ENCODE results near the gene DMAP1. TPM values are rescaled to one million over a fixed set of nuclear protein-coding genes. Genes with fewer than 3 reads are reported as not detected.

DMAP1 gene
- total RNA-seq, 1 experiment from 2014 or later: 16.6 TPM

DNA sequence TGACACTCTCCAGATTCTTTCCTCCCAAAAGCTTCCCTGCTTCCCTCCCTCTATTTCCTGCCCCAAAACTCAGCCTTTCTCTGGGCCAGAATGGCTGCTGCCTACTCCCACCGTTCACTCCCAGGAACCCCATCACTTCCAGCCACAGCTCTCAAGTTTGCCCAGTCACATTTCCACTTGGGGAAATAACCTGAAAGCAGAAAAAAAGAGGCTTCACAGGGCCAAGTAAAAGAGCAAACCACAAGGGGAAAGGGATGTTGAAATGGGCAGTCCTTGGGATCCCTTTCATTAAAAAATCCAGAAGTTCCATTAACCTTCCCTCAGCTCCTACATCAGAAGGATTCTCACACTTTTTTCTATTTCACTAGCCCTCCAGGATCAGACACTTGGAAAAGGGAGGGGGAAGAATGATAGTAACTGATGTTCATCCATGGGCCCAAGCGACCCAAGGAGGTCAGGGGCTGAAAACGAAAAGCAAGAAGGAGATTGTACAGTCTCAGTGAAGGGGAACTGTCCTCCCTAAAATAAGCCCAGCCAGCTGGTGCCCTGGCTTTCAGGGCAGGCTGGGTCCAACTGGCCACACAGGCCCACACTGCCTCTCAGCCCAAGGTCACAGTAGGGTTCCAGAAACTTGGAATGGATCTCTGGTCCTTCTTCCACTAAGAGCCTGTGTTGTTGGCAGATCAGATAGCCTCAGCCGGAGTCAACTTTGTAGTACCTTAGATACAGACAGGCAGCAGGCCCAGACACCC lies 49.7 kb downstream of the DMAP1 start:
- H3K9ac ChIP-seq (ENCODE audit: low read length): no peak overlapping the region
- no peak for DNase-seq
- H3K9me3 ChIP-seq (ENCODE audit: low read length): no peaks in the 10 kb centered on the region
- no peaks in the 10 kb centered on the region for H3K9me2 ChIP-seq (replicated peaks; ENCODE audit: insufficient read depth, low read length)
- no peaks in the 10 kb centered on the region for H3K27me3 ChIP-seq (ENCODE audit: low read length)
- H3K4me3 ChIP-seq (ENCODE audit: low read length): no peak overlapping the region
- H3K4me1 ChIP-seq (ENCODE audit: low read length): peaks cover 47% of the 10 kb centered on the region
- H3K79me2 ChIP-seq (ENCODE audit: low read length): peaks cover 28% of the 10 kb centered on the region
- H4K20me1 ChIP-seq (ENCODE audit: insufficient read depth, low read depth, low read length): no peaks in the 10 kb centered on the region
- H3K4me2 ChIP-seq (ENCODE audit: low read depth, low read length, poor library complexity, severe bottlenecking): no peak overlapping the region
- H3K36me3 ChIP-seq (ENCODE audit: insufficient read depth, low read length): no peaks in the 10 kb centered on the region
- H3K27ac ChIP-seq (ENCODE audit: low read length): no peak overlapping the region
- H2AFZ ChIP-seq (ENCODE audit: low read length): no peak overlapping the region

DNA sequence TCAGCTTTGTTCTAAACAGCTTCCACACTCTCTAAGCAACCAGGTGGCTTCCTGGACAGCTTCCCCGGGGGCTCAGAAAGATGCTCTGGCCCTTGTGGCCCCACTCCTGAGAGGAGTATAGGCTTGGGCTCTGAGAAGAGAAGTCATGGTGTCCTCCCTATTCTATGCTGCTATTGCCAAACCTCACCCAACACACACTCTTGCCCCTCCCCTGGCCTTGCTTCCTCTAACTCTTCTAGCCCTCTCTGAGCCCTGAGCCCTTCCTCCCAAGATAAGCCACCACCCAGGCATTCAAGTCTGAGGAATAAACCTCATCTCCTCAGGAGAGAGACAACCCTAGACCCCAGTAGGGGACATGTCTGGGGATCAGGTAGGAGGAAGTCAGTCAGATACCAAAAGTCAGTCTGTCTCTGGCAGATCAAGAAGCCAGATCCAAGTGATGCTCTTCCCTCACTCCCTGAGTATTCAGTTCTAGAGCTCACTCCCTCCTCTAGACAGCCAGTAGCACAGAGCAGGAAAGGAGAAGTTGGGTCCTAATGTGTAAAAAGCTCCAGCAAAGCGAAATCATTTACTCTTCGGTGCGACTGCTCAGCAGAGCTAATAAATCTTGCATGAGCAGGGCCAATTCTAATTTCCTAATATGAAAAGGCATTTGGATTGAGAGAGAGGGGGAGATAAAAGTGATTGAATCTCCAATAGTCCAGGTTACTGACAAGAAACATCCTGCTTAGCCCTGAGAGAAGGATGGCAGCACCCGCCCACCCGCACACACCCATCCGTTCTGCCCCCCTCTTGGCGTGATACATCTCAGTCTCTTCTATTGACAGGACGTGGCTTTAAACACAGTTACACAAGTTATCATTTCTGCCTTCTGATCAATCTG lies 50.5 kb downstream of the DMAP1 start:
- peaks cover 47% of the 10 kb centered on the region for H3K4me1 ChIP-seq (ENCODE audit: low read length)
- no peak overlapping the region for H3K4me3 ChIP-seq (ENCODE audit: low read length)
- DNase-seq: peak; percentile 51
- H3K36me3 ChIP-seq (ENCODE audit: insufficient read depth, low read length): no peaks in the 10 kb centered on the region
- no peak overlapping the region for H2AFZ ChIP-seq (ENCODE audit: low read length)
- no peaks in the 10 kb centered on the region for H4K20me1 ChIP-seq (ENCODE audit: insufficient read depth, low read depth, low read length)
- H3K79me2 ChIP-seq (ENCODE audit: low read length): peaks cover 32% of the 10 kb centered on the region
- H3K9me3 ChIP-seq (ENCODE audit: low read length): no peaks in the 10 kb centered on the region
- H3K27me3 ChIP-seq (ENCODE audit: low read length): no peaks in the 10 kb centered on the region
- no peak overlapping the region for H3K9ac ChIP-seq (ENCODE audit: low read length)
- H3K4me2 ChIP-seq (ENCODE audit: low read depth, low read length, poor library complexity, severe bottlenecking): no peak overlapping the region
- no peaks in the 10 kb centered on the region for H3K9me2 ChIP-seq (replicated peaks; ENCODE audit: insufficient read depth, low read length)
- no peak overlapping the region for H3K27ac ChIP-seq (ENCODE audit: low read length)

GRCh38 chr1:44264451-44264771 lies 51.1 kb downstream of the DMAP1 start:
- peaks cover 35% of the 10 kb centered on the region for H3K79me2 ChIP-seq (ENCODE audit: low read length)
- peaks cover 49% of the 10 kb centered on the region for H3K4me1 ChIP-seq (ENCODE audit: low read length)
- H3K9ac ChIP-seq (ENCODE audit: low read length): no peak overlapping the region
- H3K27me3 ChIP-seq (ENCODE audit: low read length): no peaks in the 10 kb centered on the region
- H3K9me3 ChIP-seq (ENCODE audit: low read length): no peaks in the 10 kb centered on the region
- no peaks in the 10 kb centered on the region for H4K20me1 ChIP-seq (ENCODE audit: insufficient read depth, low read depth, low read length)
- H3K36me3 ChIP-seq (ENCODE audit: insufficient read depth, low read length): no peaks in the 10 kb centered on the region
- no peaks in the 10 kb centered on the region for H3K9me2 ChIP-seq (replicated peaks; ENCODE audit: insufficient read depth, low read length)
- H2AFZ ChIP-seq (ENCODE audit: low read length): no peak overlapping the region
- DNase-seq: no peak
- H3K27ac ChIP-seq (ENCODE audit: low read length): no peak overlapping the region
- H3K4me3 ChIP-seq (ENCODE audit: low read length): no peak overlapping the region
- H3K4me2 ChIP-seq (ENCODE audit: low read depth, low read length, poor library complexity, severe bottlenecking): no peak overlapping the region

GRCh38 chr1:44265656-44266358 lies 52.5 kb downstream of the DMAP1 start:
- H3K9ac ChIP-seq (ENCODE audit: low read length): no peak overlapping the region
- H3K79me2 ChIP-seq (ENCODE audit: low read length): peaks cover 38% of the 10 kb centered on the region
- H3K4me2 ChIP-seq (ENCODE audit: low read depth, low read length, poor library complexity, severe bottlenecking): peak overlapping the region; percentile 40
- no peak overlapping the region for H2AFZ ChIP-seq (ENCODE audit: low read length)
- peaks cover 61% of the 10 kb centered on the region for H3K4me1 ChIP-seq (ENCODE audit: low read length)
- H3K9me2 ChIP-seq (replicated peaks; ENCODE audit: insufficient read depth, low read length): no peaks in the 10 kb centered on the region
- H3K27ac ChIP-seq (ENCODE audit: low read length): peak overlapping the region; percentile 61
- H4K20me1 ChIP-seq (ENCODE audit: insufficient read depth, low read depth, low read length): no peaks in the 10 kb centered on the region
- peak; percentile 63 for DNase-seq
- no peaks in the 10 kb centered on the region for H3K27me3 ChIP-seq (ENCODE audit: low read length)
- no peaks in the 10 kb centered on the region for H3K36me3 ChIP-seq (ENCODE audit: insufficient read depth, low read length)
- peak overlapping the region; percentile 13; the same call in 1 of the 2 replicates for H3K4me3 ChIP-seq (ENCODE audit: low read length)
- H3K9me3 ChIP-seq (ENCODE audit: low read length): no peaks in the 10 kb centered on the region

DNA sequence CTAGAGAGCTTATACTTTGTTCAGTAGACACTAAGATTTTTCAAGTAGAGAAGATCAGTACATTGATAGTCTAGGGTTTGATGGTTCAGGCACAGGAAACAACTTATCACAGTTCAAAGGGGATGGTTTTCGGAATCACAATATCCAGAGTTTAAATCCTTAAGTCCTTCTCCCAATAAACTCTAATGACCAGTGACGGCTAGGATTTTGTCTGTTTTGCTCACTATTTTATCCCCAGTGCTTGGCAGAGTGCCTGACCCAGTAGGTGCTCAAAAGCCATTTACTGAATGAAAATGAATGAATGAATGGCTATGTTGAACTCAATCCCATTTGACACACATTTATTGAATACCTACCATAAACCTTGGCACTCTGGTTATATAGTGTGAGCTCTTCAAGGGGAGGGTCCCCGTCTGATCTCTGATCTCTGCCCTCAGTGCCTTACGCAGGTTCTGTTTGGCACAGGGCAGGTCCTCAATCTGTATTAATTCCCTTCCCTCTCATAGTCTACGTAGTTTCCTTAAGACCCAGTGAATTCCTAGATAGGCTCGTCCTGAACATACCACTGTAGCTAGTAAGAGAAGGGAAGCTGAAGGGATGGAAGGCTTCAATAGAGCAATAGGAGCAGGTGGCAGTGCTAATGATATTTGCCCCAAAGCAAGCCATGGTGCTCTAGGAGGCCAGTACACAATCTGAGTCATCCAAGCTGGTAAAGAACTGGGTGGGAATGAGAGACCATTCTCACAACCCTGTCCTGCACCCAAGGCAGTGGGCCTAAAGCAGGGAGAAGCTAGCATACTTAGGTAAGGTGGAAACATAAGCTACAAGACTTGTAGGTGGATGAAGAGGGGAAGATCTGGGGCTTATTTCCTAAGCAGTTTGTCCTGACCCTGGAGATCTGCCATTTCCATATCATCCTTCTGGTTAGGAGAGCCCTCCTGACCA lies 53.4 kb downstream of the DMAP1 start:
- Histone ChIP-seq H3K9ac (ENCODE audit: low read length) (no peak overlapping the region), H3K4me3 (ENCODE audit: low read length) (peak overlapping the region; percentile 13; the same call in 1 of the 2 replicates), H3K9me3 (ENCODE audit: low read length) (no peaks in the 10 kb centered on the region), H3K27ac (ENCODE audit: low read length) (peak overlapping the region; percentile 61), H3K9me2 (replicated peaks; ENCODE audit: insufficient read depth, low read length) (no peaks in the 10 kb centered on the region), H3K4me1 (ENCODE audit: low read length) (peaks cover 64% of the 10 kb centered on the region), H3K79me2 (ENCODE audit: low read length) (peaks cover 43% of the 10 kb centered on the region), H4K20me1 (ENCODE audit: insufficient read depth, low read depth, low read length) (no peaks in the 10 kb centered on the region), H3K27me3 (ENCODE audit: low read length) (no peaks in the 10 kb centered on the region), H3K36me3 (ENCODE audit: insufficient read depth, low read length) (no peaks in the 10 kb centered on the region), H2AFZ (ENCODE audit: low read length) (no peak overlapping the region), H3K4me2 (ENCODE audit: low read depth, low read length, poor library complexity, severe bottlenecking) (peak overlapping the region; percentile 40)
- DNase-seq: no peak

GRCh38 chr1:44267438-44267837 lies 54.2 kb downstream of the DMAP1 start:
- Histone ChIP-seq H3K4me2 (ENCODE audit: low read depth, low read length, poor library complexity, severe bottlenecking) (no peak overlapping the region), H3K9me2 (replicated peaks; ENCODE audit: insufficient read depth, low read length) (no peaks in the 10 kb centered on the region), H4K20me1 (ENCODE audit: insufficient read depth, low read depth, low read length) (no peaks in the 10 kb centered on the region), H3K27me3 (ENCODE audit: low read length) (no peaks in the 10 kb centered on the region), H3K36me3 (ENCODE audit: insufficient read depth, low read length) (no peaks in the 10 kb centered on the region), H3K9ac (ENCODE audit: low read length) (no peak overlapping the region), H3K9me3 (ENCODE audit: low read length) (no peaks in the 10 kb centered on the region), H3K4me1 (ENCODE audit: low read length) (peaks cover 69% of the 10 kb centered on the region), H3K4me3 (ENCODE audit: low read length) (no peak overlapping the region), H3K79me2 (ENCODE audit: low read length) (peaks cover 43% of the 10 kb centered on the region), H3K27ac (ENCODE audit: low read length) (no peak overlapping the region), H2AFZ (ENCODE audit: low read length) (no peak overlapping the region)
- no peak for DNase-seq

DNA sequence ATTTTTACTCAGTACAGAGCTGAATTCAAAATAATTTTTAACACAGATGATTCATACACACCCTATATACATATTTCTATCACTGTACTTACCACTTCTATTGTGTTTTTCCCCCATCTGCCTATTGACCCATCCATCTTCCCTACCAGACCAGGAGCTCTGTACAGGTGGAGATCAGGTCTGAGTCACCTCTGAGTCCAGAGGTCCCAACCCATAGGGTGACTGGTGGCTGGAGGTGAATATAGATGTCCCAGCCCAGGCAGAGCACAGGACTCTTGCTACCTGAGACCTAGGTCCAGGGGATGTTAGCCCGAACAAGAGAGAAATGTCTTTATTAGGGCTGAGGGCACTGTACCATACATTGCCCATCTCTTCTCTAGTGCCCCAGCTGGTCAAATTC lies 54.8 kb downstream of the DMAP1 start:
- Histone ChIP-seq H3K4me2 (ENCODE audit: low read depth, low read length, poor library complexity, severe bottlenecking) (no peak overlapping the region), H4K20me1 (ENCODE audit: insufficient read depth, low read depth, low read length) (no peaks in the 10 kb centered on the region), H3K27ac (ENCODE audit: low read length) (no peak overlapping the region), H3K9ac (ENCODE audit: low read length) (no peak overlapping the region), H3K4me3 (ENCODE audit: low read length) (no peak overlapping the region), H3K36me3 (ENCODE audit: insufficient read depth, low read length) (no peaks in the 10 kb centered on the region), H3K9me3 (ENCODE audit: low read length) (no peaks in the 10 kb centered on the region), H2AFZ (ENCODE audit: low read length) (no peak overlapping the region), H3K4me1 (ENCODE audit: low read length) (peaks cover 69% of the 10 kb centered on the region), H3K9me2 (replicated peaks; ENCODE audit: insufficient read depth, low read length) (no peaks in the 10 kb centered on the region), H3K79me2 (ENCODE audit: low read length) (peaks cover 41% of the 10 kb centered on the region), H3K27me3 (ENCODE audit: low read length) (no peaks in the 10 kb centered on the region)
- DNase-seq: no peak

Data from Karpas-422 (cell line).